GM12875 (cell line): ENCODE data around the gene TNS1.

Experiments
- H3K4me3 ChIP-seq: one replicate; pipeline ENCODE4 v1.5.1; 2011; ENCODE audit warnings: low read depth, low read length, control low read depth
- TF ChIP-seq, protein P1 (sequence below): IDR thresholded peaks from 2 replicates; pipeline ENCODE4 v1.5.1; 2011; ENCODE audit warnings: low read depth, mild to moderate bottlenecking, control low read depth, inconsistent platforms, low read length, moderate library complexity, borderline replicate concordance; ENCODE audit not compliant: insufficient read depth

The TNS1 gene

DNA sequence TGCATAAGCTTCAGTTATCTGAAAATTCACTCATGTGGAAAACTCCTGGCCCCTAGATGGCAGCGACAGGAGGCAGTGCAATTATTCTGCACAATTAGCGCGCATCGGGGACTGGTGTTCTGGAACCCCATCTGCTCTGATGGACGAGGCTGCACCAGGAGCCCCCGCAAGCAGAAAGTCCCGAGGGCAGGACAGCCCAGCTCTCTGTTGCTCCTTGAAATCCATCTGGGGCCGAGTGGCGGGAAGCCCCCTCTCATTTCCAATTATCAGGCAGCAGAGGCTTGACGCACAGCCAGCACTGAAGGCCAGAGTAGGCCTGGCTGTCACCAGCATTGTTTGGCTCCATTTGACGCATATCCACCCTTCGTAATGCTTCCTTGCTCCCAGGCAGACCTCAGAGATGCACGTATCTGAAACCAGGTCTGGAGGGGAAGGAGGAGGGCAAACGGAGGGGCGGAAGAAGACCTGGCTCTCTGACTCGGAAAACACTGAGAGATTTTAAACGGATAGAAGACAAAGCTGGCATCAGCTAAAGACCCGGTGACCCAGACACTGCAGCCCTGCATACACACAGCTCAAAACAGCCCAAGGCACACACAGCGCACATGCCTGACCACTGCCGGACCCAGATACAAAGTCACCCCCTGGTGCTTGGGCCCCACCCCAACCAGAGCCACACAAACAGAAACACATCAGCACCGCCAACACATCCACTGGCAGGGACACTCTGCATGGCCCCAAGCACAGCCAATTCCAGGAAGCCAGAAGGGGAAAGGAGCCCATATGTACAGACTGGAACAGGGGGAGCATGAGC lies 69.8 kb downstream of the TNS1 start:
- H3K4me3 ChIP-seq: no peak overlapping the region
- TF ChIP-seq, protein P1, sequence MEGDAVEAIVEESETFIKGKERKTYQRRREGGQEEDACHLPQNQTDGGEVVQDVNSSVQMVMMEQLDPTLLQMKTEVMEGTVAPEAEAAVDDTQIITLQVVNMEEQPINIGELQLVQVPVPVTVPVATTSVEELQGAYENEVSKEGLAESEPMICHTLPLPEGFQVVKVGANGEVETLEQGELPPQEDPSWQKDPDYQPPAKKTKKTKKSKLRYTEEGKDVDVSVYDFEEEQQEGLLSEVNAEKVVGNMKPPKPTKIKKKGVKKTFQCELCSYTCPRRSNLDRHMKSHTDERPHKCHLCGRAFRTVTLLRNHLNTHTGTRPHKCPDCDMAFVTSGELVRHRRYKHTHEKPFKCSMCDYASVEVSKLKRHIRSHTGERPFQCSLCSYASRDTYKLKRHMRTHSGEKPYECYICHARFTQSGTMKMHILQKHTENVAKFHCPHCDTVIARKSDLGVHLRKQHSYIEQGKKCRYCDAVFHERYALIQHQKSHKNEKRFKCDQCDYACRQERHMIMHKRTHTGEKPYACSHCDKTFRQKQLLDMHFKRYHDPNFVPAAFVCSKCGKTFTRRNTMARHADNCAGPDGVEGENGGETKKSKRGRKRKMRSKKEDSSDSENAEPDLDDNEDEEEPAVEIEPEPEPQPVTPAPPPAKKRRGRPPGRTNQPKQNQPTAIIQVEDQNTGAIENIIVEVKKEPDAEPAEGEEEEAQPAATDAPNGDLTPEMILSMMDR: no peak

DNA sequence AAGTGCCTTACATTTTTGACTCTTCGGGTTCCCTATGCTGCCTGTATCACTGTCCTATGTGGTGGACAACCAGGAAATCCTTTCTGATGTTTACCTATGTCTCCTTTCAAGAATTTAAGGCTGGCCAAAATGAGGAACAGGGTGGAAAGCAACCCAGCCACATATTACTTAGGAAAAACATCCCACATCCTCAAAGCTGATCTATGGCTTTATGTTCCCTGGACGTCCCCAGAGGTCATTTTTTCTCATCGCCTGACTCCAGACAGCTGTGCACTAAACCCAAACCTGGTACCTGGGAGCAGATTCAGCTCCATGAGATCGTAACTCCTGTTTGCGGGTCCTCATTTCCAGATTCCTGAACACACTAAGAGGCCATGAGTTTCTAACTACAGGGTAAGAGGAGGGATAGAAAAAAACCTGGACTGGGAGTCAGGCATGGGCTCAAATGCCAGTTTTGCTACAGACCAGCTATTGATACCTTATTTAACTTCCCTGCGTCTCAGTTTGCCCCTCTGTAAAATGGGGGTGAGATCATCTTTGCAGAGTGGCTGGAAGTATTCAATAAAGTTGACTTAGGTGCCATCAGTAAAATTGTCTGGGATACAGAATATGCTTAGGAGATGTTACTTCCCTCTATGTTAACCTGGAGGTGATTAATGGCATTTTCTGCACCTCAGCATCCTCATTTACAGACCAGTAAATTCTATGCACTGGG lies 70.8 kb downstream of the TNS1 start:
- TF ChIP-seq, protein P1: no peak

GRCh38 chr2:217930761-217931563 lies 71.8 kb downstream of the TNS1 start:
- no peak overlapping the region for H3K4me3 ChIP-seq
- TF ChIP-seq, protein P1: no peak

More for the DNA sequence above, 70.8 kb downstream of the TNS1 start:
- H3K4me3 ChIP-seq: no peak overlapping the region

- TF ChIP-seq, protein P1: no peak
- no peak overlapping the region for H3K4me3 ChIP-seq
Measured at GRCh38 chr2:217929757-217930707, 72.8 kb downstream of the TNS1 start.

DNA sequence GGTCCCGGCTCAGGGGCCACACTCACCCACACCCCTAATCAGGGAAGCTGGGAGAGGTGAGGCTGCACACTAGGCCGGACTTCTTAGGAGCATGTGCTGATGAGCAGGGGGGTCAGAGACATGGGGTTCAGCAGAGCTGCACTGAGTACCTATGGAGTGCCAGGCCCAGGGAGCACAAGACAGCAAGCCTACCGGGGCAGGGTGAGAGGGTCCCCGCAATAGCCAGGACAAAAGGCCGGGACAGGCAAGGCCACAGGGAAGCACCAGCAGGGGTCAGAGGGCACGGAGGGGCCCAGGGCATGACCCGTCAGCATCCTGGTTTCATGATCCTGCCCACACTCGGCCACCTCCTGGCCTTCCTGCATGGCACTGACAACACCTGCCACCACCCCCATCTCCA lies 73.5 kb downstream of the TNS1 start:
- H3K4me3 ChIP-seq: no peak overlapping the region
- TF ChIP-seq, protein P1: no peak
